A549 (cell line): Measurements from ENCODE around the gene CUTA. TPM values are rescaled to one million over a fixed set of nuclear protein-coding genes. Genes with fewer than 3 reads are reported as not detected.

Experiments used
- ATAC-seq, 2 experiments: fragments of 200-7000 bp in 1 of 2; fragments of >200 bp in 1 of 2; cut with Nextera tagmentation in 1 of 2; cut with Tn5 transposase in 1 of 2; 3 replicates each; pipeline versions ENCODE4 v1.8.0 to v1.9.1; 2018 to 2020; ENCODE audit warnings: mild to moderate bottlenecking in 1 of 2, moderate library complexity in 1 of 2
- CTCF ChIA-PET: fragments of 300-600 bp; sonication (Branson Sonifier 250); formaldehyde crosslinking; extraction: SDS; loops from one replicate; lab custom pipeline; 2021; ENCODE audit warnings: antibody characterized with exemption, inconsistent platforms; lab: Yijun Ruan, JAX
- POLR2A ChIA-PET: fragments of 350-600 bp; formaldehyde crosslinking; extraction: SDS; loops from one replicate; lab custom pipeline; 2021; ENCODE audit warnings: antibody characterized with exemption, inconsistent platforms; lab: Yijun Ruan, JAX
- DNase-seq, 2 experiments: peaks; one replicate each; pipeline versions ENCODE4 v3.0.0 to v3.0.0-alpha.2; 2011 to 2016; ENCODE audit warnings: low read depth in 1 of 2, low spot score in 1 of 2
- FAIRE-seq: peaks from 2 replicates; lab custom pipeline; 2011; peaks lifted over from hg19 to GRCh38; lab: Jason Lieb, UNC
- H3K27ac ChIP-seq, 2 experiments: fragments of >200 bp; sonication (Bioruptor Twin); formaldehyde crosslinking; 3 replicates each; pipeline ENCODE4 v1.5.1; 2016 to 2017
- H3K4me1 ChIP-seq: fragments of >200 bp; sonication (Bioruptor Twin); formaldehyde crosslinking; 3 replicates; pipeline ENCODE4 v1.6.1; 2016
- H3K4me2 ChIP-seq: fragments of >200 bp; sonication (Bioruptor Twin); formaldehyde crosslinking; 3 replicates; pipeline ENCODE4 v1.6.1; 2016
- H3K4me3 ChIP-seq: fragments of >200 bp; sonication (Bioruptor Twin); formaldehyde crosslinking; 3 replicates; pipeline ENCODE4 v1.5.1; 2016
- H3K9me3 ChIP-seq: fragments of >200 bp; sonication (Bioruptor Twin); formaldehyde crosslinking; 3 replicates; pipeline ENCODE4 v1.6.1; 2016
- CEBPB ChIP-seq, 2 experiments: fragments of >200 bp in 1 of 2; sonication (Bioruptor Twin) in 1 of 2; formaldehyde crosslinking in 1 of 2; IDR thresholded peaks; 2 replicates each; pipeline ENCODE4 v1.6.1; 2012 to 2016
- CHD4 ChIP-seq: fragments of 200-600 bp; sonication (generic); IDR thresholded peaks from 2 replicates; pipeline ENCODE4 v1.6.1; 2016; ENCODE audit warnings: antibody characterized with exemption, mild to moderate bottlenecking, borderline replicate concordance
- GATA3 ChIP-seq: IDR thresholded peaks from 2 replicates; pipeline ENCODE4 v1.6.1; 2012; ENCODE audit warnings: borderline replicate concordance
- KDM1A ChIP-seq: fragments of 200-600 bp; sonication (generic); IDR thresholded peaks from 2 replicates; pipeline ENCODE4 v1.6.1; 2016; ENCODE audit warnings: low read depth, mild to moderate bottlenecking
- MYC ChIP-seq: IDR thresholded peaks from 2 replicates; pipeline ENCODE4 v1.6.1; 2012; ENCODE audit warnings: mild to moderate bottlenecking, inconsistent platforms, low read length, improper control_type of control experiment, borderline replicate concordance
- NFE2L2 ChIP-seq: fragments of 150-350 bp; conservative IDR thresholded peaks from 2 replicates; pipeline ENCODE4 v1.6.1; 2014; ENCODE audit warnings: low read length
- NPAS2 ChIP-seq: fragments of 250-450 bp; sonication (Bioruptor Pico); IDR thresholded peaks from 2 replicates; pipeline ENCODE4 v1.8.0; 2022; ENCODE audit warnings: mild to moderate bottlenecking, moderate library complexity, borderline replicate concordance
- POLR2A ChIP-seq: IDR thresholded peaks from 2 replicates; pipeline ENCODE4 v1.6.1; 2012; ENCODE audit warnings: mild to moderate bottlenecking, low read length
- POLR2AphosphoS2 ChIP-seq: conservative IDR thresholded peaks from 2 replicates; pipeline ENCODE4 v1.6.1; 2012; ENCODE audit warnings: low read length, improper control_type of control experiment, inconsistent platforms
- RNF2 ChIP-seq: fragments of 200-600 bp; sonication (generic); IDR thresholded peaks from 2 replicates; pipeline ENCODE4 v1.6.1; 2016; ENCODE audit warnings: low read depth, mild to moderate bottlenecking, antibody characterized with exemption, moderate library complexity, borderline replicate concordance
- SMC3 ChIP-seq: fragments of >200 bp; sonication (Bioruptor Twin); formaldehyde crosslinking; IDR thresholded peaks from 3 replicates; pipeline ENCODE4 v1.6.1; 2018; ENCODE audit warnings: inconsistent platforms
- TP53 ChIP-seq: fragments of 250-450 bp; sonication (Bioruptor Pico); IDR thresholded peaks from 2 replicates; pipeline ENCODE4 v1.5.0; 2021; ENCODE audit warnings: mild to moderate bottlenecking, moderate library complexity
- ZC3H11A ChIP-seq: fragments of 450-650 bp; IDR thresholded peaks from 2 replicates; pipeline ENCODE4 v1.6.1; 2014; ENCODE audit warnings: antibody characterized with exemption, mild to moderate bottlenecking
- WGBS: methylation state at CpG from one replicate; pipeline ENCODE4 v1.1.6; 2017; ENCODE audit errors: missing lambda C conversion rate; 5-methylcytosine and 5-hydroxymethylcytosine counted together
- polyA plus RNA-seq, 4 experiments: library from polyadenylated mRNA; depleted of rRNA in 3 of 4; stranded (reverse); fragments of >200 nt; fragmentation: RNase III in 1 of 4; extraction: RNeasy Plus Mini Kit Qiagen cat#74134 plus additional on column Dnase treatment in 1 of 4; gene quantifications; 2 replicates in 3 of 4; 3 replicates in 1 of 4; pipeline ENCODE4 v1.2.3, GENCODE V29; 2011 to 2017
- TF ChIP-seq, protein P1 (sequence below): fragments of 150-350 bp; IDR thresholded peaks from 2 replicates; pipeline ENCODE4 v1.6.1; 2014; ENCODE audit warnings: low read depth, mild to moderate bottlenecking, low read length
- TF ChIP-seq, protein P2 (sequence below): fragments of 250-450 bp; sonication (Bioruptor Pico); IDR thresholded peaks from 2 replicates; pipeline ENCODE4 v1.5.0; 2020; ENCODE audit warnings: low read depth, mild to moderate bottlenecking, moderate library complexity
- TF ChIP-seq, protein P3 (sequence below): IDR thresholded peaks from 2 replicates; pipeline ENCODE4 v1.6.1; 2012; ENCODE audit warnings: low read depth, borderline replicate concordance
- TF ChIP-seq, protein P4 (sequence below): fragments of >200 bp; sonication (Bioruptor Twin); formaldehyde crosslinking; IDR thresholded peaks from 3 replicates; pipeline ENCODE4 v1.5.1; 2016
- TF ChIP-seq, protein P5 (sequence below): fragments of 200-600 bp; sonication (generic); IDR thresholded peaks from 2 replicates; pipeline ENCODE4 v1.6.1; 2016; ENCODE audit warnings: antibody characterized with exemption, mild to moderate bottlenecking, moderate library complexity

The CUTA gene
- polyA plus RNA-seq, 2 of the 4 experiments (the other 2 are of a cell fraction) = 98.9 to 175 TPM

DNA sequence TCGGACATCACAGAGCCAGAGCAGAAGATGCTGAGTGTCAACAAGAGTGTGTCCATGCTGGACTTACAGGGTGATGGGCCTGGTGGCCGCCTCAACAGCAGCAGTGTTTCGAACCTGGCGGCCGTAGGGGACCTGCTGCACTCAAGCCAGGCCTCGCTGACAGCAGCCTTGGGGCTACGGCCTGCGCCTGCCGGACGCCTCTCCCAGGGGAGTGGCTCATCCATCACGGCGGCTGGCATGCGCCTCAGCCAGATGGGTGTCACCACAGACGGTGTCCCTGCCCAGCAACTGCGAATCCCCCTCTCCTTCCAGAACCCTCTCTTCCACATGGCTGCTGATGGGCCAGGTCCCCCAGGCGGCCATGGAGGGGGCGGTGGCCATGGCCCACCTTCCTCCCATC is 25.1 kb upstream of the CUTA start:
- Histone ChIP-seq H3K4me2 (no peak overlapping the region), H3K4me3 (no peak overlapping the region), H3K27ac (no peak overlapping the region), H3K9me3 (no peaks in the 10 kb centered on the region), H3K4me1 (no peaks in the 10 kb centered on the region)
- no peak for ATAC-seq
- TF ChIP-seq KDM1A = no peak
- TF ChIP-seq, protein P1, sequence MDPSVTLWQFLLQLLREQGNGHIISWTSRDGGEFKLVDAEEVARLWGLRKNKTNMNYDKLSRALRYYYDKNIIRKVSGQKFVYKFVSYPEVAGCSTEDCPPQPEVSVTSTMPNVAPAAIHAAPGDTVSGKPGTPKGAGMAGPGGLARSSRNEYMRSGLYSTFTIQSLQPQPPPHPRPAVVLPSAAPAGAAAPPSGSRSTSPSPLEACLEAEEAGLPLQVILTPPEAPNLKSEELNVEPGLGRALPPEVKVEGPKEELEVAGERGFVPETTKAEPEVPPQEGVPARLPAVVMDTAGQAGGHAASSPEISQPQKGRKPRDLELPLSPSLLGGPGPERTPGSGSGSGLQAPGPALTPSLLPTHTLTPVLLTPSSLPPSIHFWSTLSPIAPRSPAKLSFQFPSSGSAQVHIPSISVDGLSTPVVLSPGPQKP = no peak
- TF ChIP-seq, protein P2, sequence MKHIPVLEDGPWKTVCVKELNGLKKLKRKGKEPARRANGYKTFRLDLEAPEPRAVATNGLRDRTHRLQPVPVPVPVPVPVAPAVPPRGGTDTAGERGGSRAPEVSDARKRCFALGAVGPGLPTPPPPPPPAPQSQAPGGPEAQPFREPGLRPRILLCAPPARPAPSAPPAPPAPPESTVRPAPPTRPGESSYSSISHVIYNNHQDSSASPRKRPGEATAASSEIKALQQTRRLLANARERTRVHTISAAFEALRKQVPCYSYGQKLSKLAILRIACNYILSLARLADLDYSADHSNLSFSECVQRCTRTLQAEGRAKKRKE (CRISPR knock-in tag) = no peak
- TF ChIP-seq, protein P3, sequence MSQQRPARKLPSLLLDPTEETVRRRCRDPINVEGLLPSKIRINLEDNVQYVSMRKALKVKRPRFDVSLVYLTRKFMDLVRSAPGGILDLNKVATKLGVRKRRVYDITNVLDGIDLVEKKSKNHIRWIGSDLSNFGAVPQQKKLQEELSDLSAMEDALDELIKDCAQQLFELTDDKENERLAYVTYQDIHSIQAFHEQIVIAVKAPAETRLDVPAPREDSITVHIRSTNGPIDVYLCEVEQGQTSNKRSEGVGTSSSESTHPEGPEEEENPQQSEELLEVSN = no peak
- no peak for TF ChIP-seq NPAS2 (CRISPR knock-in tag)
- no peak for TF ChIP-seq NFE2L2
- no peak for TF ChIP-seq RNF2
- TF ChIP-seq GATA3 = no peak
- TF ChIP-seq TP53 (CRISPR knock-in tag) = no peak
- no peak for TF ChIP-seq CHD4
- TF ChIP-seq MYC = no peak
- TF ChIP-seq, protein P4, sequence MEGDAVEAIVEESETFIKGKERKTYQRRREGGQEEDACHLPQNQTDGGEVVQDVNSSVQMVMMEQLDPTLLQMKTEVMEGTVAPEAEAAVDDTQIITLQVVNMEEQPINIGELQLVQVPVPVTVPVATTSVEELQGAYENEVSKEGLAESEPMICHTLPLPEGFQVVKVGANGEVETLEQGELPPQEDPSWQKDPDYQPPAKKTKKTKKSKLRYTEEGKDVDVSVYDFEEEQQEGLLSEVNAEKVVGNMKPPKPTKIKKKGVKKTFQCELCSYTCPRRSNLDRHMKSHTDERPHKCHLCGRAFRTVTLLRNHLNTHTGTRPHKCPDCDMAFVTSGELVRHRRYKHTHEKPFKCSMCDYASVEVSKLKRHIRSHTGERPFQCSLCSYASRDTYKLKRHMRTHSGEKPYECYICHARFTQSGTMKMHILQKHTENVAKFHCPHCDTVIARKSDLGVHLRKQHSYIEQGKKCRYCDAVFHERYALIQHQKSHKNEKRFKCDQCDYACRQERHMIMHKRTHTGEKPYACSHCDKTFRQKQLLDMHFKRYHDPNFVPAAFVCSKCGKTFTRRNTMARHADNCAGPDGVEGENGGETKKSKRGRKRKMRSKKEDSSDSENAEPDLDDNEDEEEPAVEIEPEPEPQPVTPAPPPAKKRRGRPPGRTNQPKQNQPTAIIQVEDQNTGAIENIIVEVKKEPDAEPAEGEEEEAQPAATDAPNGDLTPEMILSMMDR = no peak
- no peak for TF ChIP-seq POLR2A
- ChIA-PET POLR2A (no interaction called here), CTCF (interaction anchor here (1.8 kb wide), 1 partner anchor 17 kb away, joined by 7 read pairs; no protein-coding TSS in a partner anchor)
- FAIRE-seq = no peak
- WGBS = 95% methylated on average over 4 of the region's 17 CpGs
- no peak for DNase-seq

DNA sequence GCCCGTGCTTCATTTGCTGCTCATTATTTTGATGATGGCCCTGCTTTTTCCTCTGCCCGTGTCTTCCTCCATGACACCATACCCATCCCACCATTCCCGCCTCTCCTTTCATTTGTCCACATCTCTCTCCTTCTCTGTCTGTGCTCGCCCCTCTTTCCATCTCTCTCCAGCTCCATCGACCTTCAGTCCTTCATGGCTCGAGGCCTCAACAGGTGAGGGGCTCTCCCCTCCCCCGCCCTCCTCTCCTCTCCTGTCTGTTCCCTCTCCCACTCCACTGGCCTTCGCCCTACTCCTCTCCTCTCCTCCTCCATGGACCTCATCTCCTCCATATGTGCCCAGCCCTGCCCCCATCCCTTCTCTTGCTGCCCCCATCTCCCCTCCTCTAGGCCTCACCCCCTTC is 24.4 kb upstream of the CUTA start:
- Histone ChIP-seq H3K4me2 (no peak overlapping the region), H3K4me3 (no peak overlapping the region), H3K9me3 (no peaks in the 10 kb centered on the region), H3K4me1 (no peaks in the 10 kb centered on the region), H3K27ac (no peak overlapping the region)
- WGBS = 79% methylated on average over 6 of the region's 8 CpGs
- TF ChIP-seq, protein P3 = no peak
- no peak for TF ChIP-seq ZC3H11A
- TF ChIP-seq SMC3 = no peak
- no peak for TF ChIP-seq POLR2AphosphoS2
- TF ChIP-seq, protein P5, sequence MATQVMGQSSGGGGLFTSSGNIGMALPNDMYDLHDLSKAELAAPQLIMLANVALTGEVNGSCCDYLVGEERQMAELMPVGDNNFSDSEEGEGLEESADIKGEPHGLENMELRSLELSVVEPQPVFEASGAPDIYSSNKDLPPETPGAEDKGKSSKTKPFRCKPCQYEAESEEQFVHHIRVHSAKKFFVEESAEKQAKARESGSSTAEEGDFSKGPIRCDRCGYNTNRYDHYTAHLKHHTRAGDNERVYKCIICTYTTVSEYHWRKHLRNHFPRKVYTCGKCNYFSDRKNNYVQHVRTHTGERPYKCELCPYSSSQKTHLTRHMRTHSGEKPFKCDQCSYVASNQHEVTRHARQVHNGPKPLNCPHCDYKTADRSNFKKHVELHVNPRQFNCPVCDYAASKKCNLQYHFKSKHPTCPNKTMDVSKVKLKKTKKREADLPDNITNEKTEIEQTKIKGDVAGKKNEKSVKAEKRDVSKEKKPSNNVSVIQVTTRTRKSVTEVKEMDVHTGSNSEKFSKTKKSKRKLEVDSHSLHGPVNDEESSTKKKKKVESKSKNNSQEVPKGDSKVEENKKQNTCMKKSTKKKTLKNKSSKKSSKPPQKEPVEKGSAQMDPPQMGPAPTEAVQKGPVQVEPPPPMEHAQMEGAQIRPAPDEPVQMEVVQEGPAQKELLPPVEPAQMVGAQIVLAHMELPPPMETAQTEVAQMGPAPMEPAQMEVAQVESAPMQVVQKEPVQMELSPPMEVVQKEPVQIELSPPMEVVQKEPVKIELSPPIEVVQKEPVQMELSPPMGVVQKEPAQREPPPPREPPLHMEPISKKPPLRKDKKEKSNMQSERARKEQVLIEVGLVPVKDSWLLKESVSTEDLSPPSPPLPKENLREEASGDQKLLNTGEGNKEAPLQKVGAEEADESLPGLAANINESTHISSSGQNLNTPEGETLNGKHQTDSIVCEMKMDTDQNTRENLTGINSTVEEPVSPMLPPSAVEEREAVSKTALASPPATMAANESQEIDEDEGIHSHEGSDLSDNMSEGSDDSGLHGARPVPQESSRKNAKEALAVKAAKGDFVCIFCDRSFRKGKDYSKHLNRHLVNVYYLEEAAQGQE = no peak
- no peak for TF ChIP-seq CEBPB (IDR thresholded peaks at IDR 0.05)
- TF ChIP-seq NFE2L2 = no peak
- FAIRE-seq = no peak
- DNase-seq = no peak
- no peak for ATAC-seq
- CTCF ChIA-PET = interaction anchor here (1.8 kb wide), 1 partner anchor 17 kb away, joined by 7 read pairs; no protein-coding TSS in a partner anchor
- POLR2A ChIA-PET = interaction anchor here (1.1 kb wide), 1 partner anchor 11 kb away, joined by 3 read pairs; no protein-coding TSS in a partner anchor
